GM23338 (cell line): Measurements from ENCODE around the gene SIAE. TPM values are rescaled to one million over a fixed set of nuclear protein-coding genes. Genes with fewer than 3 reads are reported as not detected.

Experiments used
- ATAC-seq: fragments of 200-7000 bp; cut with Tn5 transposase; 3 replicates; pipeline ENCODE4 v1.9.1; 2020
- DNase-seq: peaks from one replicate; pipeline ENCODE4 v3.0.0-alpha.2; 2015; ENCODE audit warnings: low spot score
- H2AFZ ChIP-seq: fragments of 200-600 bp; sonication (generic); 2 replicates; pipeline ENCODE4 v1.8.0; 2016; ENCODE audit warnings: antibody characterized with exemption, mild to moderate bottlenecking, moderate library complexity
- H3F3A ChIP-seq: fragments of 200-600 bp; sonication (generic); replicated peaks from 2 replicates; pipeline ENCODE4 v1.8.0; 2017; ENCODE audit warnings: antibody characterized with exemption, mixed run types, low read depth
- H3K27ac ChIP-seq: fragments of 200-600 bp; sonication (generic); 2 replicates; pipeline ENCODE4 v1.6.1; 2016; ENCODE audit warnings: low read depth
- H3K27me3 ChIP-seq: fragments of 200-600 bp; sonication (generic); 2 replicates; pipeline ENCODE4 v1.8.0; 2016; ENCODE audit warnings: mild to moderate bottlenecking, mixed run types, moderate library complexity; ENCODE audit not compliant: insufficient read depth
- H3K36me3 ChIP-seq: fragments of 200-600 bp; sonication (generic); 2 replicates; pipeline ENCODE4 v1.8.0; 2016; ENCODE audit warnings: mild to moderate bottlenecking; ENCODE audit not compliant: insufficient read depth
- H3K4me1 ChIP-seq: fragments of 200-600 bp; sonication (generic); 2 replicates; pipeline ENCODE4 v1.8.0; 2016; ENCODE audit warnings: mild to moderate bottlenecking, moderate library complexity; ENCODE audit not compliant: insufficient read depth
- H3K4me2 ChIP-seq: fragments of 200-600 bp; sonication (generic); 2 replicates; pipeline ENCODE4 v1.7.1; 2017; ENCODE audit warnings: mixed run types
- H3K4me3 ChIP-seq: fragments of 200-600 bp; sonication (generic); 2 replicates; pipeline ENCODE4 v1.6.1; 2016; ENCODE audit warnings: mixed run types
- H3K79me2 ChIP-seq: fragments of 200-600 bp; sonication (generic); replicated peaks from 2 replicates; pipeline ENCODE4 v1.8.0; 2017; ENCODE audit warnings: mild to moderate bottlenecking; ENCODE audit not compliant: insufficient read depth
- H3K9me2 ChIP-seq: fragments of 200-600 bp; sonication (generic); 2 replicates; pipeline ENCODE4 v1.8.0; 2017; ENCODE audit not compliant: insufficient read depth
- H4K20me1 ChIP-seq: fragments of 200-600 bp; sonication (generic); replicated peaks from 2 replicates; pipeline ENCODE4 v1.8.0; 2017; ENCODE audit warnings: mild to moderate bottlenecking; ENCODE audit not compliant: insufficient read depth
- H3K27ac Mint-ChIP-seq: 2 replicates; pipeline ENCODE4 v1.8.0; 2020; ENCODE audit warnings: inconsistent platforms, mild to moderate bottlenecking, moderate library complexity, mixed read lengths
- H3K27me3 Mint-ChIP-seq: 3 replicates; pipeline ENCODE4 v1.8.0; 2022; ENCODE audit warnings: low read depth, mild to moderate bottlenecking, moderate library complexity, mixed read lengths, inconsistent platforms; ENCODE audit not compliant: insufficient read depth, poor library complexity
- H3K36me3 Mint-ChIP-seq: 3 replicates; pipeline ENCODE4 v1.8.0; 2021; ENCODE audit warnings: low read depth, mild to moderate bottlenecking, inconsistent platforms, moderate library complexity, mixed read lengths
- H3K4me1 Mint-ChIP-seq: 3 replicates; pipeline ENCODE4 v1.8.0; 2020; ENCODE audit warnings: mild to moderate bottlenecking, inconsistent platforms, mixed read lengths
- H3K4me3 Mint-ChIP-seq: 3 replicates; pipeline ENCODE4 v1.8.0; 2021; ENCODE audit warnings: moderate library complexity, mild to moderate bottlenecking, inconsistent platforms, mixed read lengths
- H3K9me3 Mint-ChIP-seq: 3 replicates; pipeline ENCODE4 v1.8.0; 2020; ENCODE audit warnings: moderate library complexity, mild to moderate bottlenecking, inconsistent platforms, mixed read lengths
- JUNB ChIP-seq: IDR thresholded peaks from one replicate; pipeline ENCODE4 v1.6.1; 2016; ENCODE audit warnings: antibody characterized with exemption; ENCODE audit not compliant: unreplicated experiment
- NANOG ChIP-seq: IDR thresholded peaks from 2 replicates; pipeline ENCODE4 v1.6.1; 2016; ENCODE audit warnings: antibody characterized with exemption, borderline replicate concordance
- STAT1 ChIP-seq: IDR thresholded peaks from one replicate; pipeline ENCODE4 v1.6.1; 2016; ENCODE audit warnings: antibody characterized with exemption; ENCODE audit not compliant: unreplicated experiment
- ZNF114 ChIP-seq: fragments of 250-450 bp; sonication (Bioruptor Pico); IDR thresholded peaks from 2 replicates; pipeline ENCODE4 v1.5.0; 2020; ENCODE audit warnings: mild to moderate bottlenecking, moderate library complexity
- ZNF331 ChIP-seq: fragments of 250-450 bp; sonication (Bioruptor Pico); IDR thresholded peaks from 2 replicates; pipeline ENCODE4 v1.5.0; 2020; ENCODE audit warnings: low read depth, mild to moderate bottlenecking, moderate library complexity
- polyA plus RNA-seq: library from polyadenylated mRNA; unstranded; fragments of >200 nt; fragmentation: Nextera tagmentation; extraction: Ambion mirVana; gene quantifications from 2 replicates; pipeline ENCODE4 v1.2.1, GENCODE V29; 2016
- total RNA-seq: library from RNA; depleted of rRNA; stranded (reverse); fragments of >200 nt; shearing (Covaris generic); gene quantifications from 2 replicates; pipeline ENCODE4 v1.2.3, GENCODE V29; 2014
- TF ChIP-seq, protein P1 (sequence below): fragments of 250-450 bp; sonication (Bioruptor Pico); IDR thresholded peaks from 2 replicates; pipeline ENCODE4 v1.5.0; 2020; ENCODE audit warnings: mild to moderate bottlenecking, moderate library complexity
- TF ChIP-seq, protein P2 (sequence below): IDR thresholded peaks from 2 replicates; pipeline ENCODE4 v1.6.1; 2016; ENCODE audit warnings: antibody characterized with exemption

Gene SIAE
- total and polyA plus RNA-seq, 2 experiments from 2014 or later: 1.1 to 1.7 TPM

DNA sequence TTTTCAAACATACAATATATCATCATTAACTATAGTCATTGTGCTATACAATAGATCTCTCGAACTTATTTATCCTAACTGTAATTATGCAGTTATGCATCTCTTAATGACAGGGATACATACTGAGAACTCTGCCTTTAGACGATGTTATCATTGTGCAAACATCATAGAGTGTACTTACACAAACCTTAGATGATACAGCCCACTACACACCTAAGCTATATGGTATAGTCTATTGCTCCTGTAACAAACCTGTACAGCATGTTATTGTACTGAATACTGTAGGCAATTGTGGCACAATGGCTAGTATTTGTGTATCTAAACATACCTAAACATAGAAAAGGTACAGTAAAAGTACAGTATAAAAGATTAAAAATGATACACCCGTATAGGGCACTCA is 38.9 kb upstream of the SIAE start (continued):
- TF ChIP-seq, protein P1, sequence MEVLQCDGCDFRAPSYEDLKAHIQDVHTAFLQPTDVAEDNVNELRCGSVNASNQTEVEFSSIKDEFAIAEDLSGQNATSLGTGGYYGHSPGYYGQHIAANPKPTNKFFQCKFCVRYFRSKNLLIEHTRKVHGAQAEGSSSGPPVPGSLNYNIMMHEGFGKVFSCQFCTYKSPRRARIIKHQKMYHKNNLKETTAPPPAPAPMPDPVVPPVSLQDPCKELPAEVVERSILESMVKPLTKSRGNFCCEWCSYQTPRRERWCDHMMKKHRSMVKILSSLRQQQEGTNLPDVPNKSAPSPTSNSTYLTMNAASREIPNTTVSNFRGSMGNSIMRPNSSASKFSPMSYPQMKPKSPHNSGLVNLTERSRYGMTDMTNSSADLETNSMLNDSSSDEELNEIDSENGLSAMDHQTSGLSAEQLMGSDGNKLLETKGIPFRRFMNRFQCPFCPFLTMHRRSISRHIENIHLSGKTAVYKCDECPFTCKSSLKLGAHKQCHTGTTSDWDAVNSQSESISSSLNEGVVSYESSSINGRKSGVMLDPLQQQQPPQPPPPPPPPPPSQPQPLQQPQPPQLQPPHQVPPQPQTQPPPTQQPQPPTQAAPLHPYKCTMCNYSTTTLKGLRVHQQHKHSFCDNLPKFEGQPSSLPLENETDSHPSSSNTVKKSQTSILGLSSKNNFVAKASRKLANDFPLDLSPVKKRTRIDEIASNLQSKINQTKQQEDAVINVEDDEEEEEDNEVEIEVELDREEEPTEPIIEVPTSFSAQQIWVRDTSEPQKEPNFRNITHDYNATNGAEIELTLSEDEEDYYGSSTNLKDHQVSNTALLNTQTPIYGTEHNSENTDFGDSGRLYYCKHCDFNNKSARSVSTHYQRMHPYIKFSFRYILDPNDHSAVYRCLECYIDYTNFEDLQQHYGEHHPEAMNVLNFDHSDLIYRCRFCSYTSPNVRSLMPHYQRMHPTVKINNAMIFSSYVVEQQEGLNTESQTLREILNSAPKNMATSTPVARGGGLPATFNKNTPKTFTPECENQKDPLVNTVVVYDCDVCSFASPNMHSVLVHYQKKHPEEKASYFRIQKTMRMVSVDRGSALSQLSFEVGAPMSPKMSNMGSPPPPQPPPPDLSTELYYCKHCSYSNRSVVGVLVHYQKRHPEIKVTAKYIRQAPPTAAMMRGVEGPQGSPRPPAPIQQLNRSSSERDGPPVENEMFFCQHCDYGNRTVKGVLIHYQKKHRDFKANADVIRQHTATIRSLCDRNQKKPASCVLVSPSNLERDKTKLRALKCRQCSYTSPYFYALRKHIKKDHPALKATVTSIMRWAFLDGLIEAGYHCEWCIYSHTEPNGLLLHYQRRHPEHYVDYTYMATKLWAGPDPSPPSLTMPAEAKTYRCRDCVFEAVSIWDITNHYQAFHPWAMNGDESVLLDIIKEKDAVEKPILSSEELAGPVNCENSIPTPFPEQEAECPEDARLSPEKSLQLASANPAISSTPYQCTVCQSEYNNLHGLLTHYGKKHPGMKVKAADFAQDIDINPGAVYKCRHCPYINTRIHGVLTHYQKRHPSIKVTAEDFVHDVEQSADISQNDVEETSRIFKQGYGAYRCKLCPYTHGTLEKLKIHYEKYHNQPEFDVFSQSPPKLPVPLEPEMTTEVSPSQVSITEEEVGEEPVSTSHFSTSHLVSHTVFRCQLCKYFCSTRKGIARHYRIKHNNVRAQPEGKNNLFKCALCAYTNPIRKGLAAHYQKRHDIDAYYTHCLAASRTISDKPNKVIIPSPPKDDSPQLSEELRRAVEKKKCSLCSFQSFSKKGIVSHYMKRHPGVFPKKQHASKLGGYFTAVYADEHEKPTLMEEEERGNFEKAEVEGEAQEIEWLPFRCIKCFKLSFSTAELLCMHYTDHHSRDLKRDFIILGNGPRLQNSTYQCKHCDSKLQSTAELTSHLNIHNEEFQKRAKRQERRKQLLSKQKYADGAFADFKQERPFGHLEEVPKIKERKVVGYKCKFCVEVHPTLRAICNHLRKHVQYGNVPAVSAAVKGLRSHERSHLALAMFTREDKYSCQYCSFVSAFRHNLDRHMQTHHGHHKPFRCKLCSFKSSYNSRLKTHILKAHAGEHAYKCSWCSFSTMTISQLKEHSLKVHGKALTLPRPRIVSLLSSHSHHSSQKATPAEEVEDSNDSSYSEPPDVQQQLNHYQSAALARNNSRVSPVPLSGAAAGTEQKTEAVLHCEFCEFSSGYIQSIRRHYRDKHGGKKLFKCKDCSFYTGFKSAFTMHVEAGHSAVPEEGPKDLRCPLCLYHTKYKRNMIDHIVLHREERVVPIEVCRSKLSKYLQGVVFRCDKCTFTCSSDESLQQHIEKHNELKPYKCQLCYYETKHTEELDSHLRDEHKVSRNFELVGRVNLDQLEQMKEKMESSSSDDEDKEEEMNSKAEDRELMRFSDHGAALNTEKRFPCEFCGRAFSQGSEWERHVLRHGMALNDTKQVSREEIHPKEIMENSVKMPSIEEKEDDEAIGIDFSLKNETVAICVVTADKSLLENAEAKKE (CRISPR knock-in tag): no peak
- TF ChIP-seq JUNB: no peak
- TF ChIP-seq ZNF331 (CRISPR knock-in tag): no peak
- no peak for TF ChIP-seq NANOG
- TF ChIP-seq ZNF114: no peak
- TF ChIP-seq, protein P2, sequence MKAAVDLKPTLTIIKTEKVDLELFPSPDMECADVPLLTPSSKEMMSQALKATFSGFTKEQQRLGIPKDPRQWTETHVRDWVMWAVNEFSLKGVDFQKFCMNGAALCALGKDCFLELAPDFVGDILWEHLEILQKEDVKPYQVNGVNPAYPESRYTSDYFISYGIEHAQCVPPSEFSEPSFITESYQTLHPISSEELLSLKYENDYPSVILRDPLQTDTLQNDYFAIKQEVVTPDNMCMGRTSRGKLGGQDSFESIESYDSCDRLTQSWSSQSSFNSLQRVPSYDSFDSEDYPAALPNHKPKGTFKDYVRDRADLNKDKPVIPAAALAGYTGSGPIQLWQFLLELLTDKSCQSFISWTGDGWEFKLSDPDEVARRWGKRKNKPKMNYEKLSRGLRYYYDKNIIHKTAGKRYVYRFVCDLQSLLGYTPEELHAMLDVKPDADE: no peak

DNA sequence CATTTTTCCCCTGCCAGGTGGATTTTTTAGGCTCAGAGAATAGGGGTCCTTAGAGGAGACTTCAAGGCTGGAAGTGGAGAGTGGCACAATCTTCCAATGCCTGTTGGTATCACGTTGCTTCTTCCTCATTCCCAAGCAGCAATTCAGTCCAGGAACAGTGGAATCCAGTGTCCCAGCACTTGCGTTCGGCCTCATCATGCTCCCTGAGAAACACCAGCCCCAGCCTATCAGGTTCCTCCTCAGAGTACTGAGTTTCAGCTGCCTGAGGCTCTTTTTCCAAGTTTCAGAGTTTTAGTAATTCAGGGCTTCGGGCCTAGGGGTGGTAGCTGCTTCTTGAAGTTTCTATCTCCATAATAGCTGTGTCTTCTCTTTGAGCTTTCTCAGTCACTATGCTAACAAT is 34.3 kb upstream of the SIAE start:
- Histone ChIP-seq H4K20me1 (no peaks in the 10 kb centered on the region), H2AFZ (no peak overlapping the region), H3K79me2 (no peaks in the 10 kb centered on the region), H3F3A (no peaks in the 10 kb centered on the region), H3K4me2 (no peak overlapping the region), H3K4me3 (no peak overlapping the region), H3K36me3 (no peaks in the 10 kb centered on the region; the same call in 1 of the 2 replicates), H3K27me3 (0 out of 2 replicates have a peak, but pooled peaks cover 6% of the 10 kb centered on the region), H3K27ac (no peak overlapping the region), H3K4me1 (no peaks in the 10 kb centered on the region), H3K9me2 (no peaks in the 10 kb centered on the region)
- Mint-ChIP-seq H3K9me3 (peaks cover 14% of the 10 kb centered on the region), H3K27ac (no peak overlapping the region), H3K36me3 (0 out of 3 replicates have a peak, but pooled peaks cover 2% of the 10 kb centered on the region), H3K4me1 (no peaks in the 10 kb centered on the region), H3K4me3 (no peak overlapping the region), H3K27me3 (peaks cover 10% of the 10 kb centered on the region)
- ATAC-seq: no peak
- DNase-seq: no peak
- TF ChIP-seq NANOG (no peak), STAT1 (no peak), ZNF114 (no peak)
- TF ChIP-seq, protein P2: no peak
- TF ChIP-seq, protein P1 (CRISPR knock-in tag): no peak
